Measurements from ENCODE around the gene KPNA2.

GRCh38 chr17:68089881-68090280, 54.3 kb downstream of the KPNA2 start:
- TF ChIP-seq CTCF (optimal IDR thresholded peaks at IDR 0.05 in 1 of 3, IDR thresholded peaks at IDR 0.05 in 1 of 3, conservative IDR thresholded peaks at IDR 0.05 in 1 of 3; ENCODE audit: extremely low read depth in 1 of 3, insufficient read depth in 2 of 3, low read length in 3 of 3) (no peak), EZH2 (IDR thresholded peaks at IDR 0.05; ENCODE audit: low read length) (no peak)

All from keratinocyte (primary cell).